HL-60/S4 (cell line): ENCODE data around the gene RBMY1B.
"Not testable (repeated sequence)": the region's sequence is repeated elsewhere in the genome, so short reads cannot be mapped to it uniquely, and the experiment has no call there.

Source experiments
- in situ Hi-C: fragments of 300-500 bp; cut with MboI; formaldehyde crosslinking; loops from 2 replicates; pipeline ENCODE4 v1.14.3; 2022; ENCODE audit warnings: low sequenced_read_pairs

The RBMY1B gene

GRCh38 chrY:21511038-21511437 lies at the start of gene RBMY1B:
Gene RBMY1B, plus strand, starts transcription at chrY:21511338. Its CDS starts 2,013 bp downstream, at chrY:21513351.
- in situ Hi-C loops = not testable (repeated sequence)

- in situ Hi-C loops = not testable (repeated sequence)
Observed at GRCh38 chrY:21462915-21463314, 48.2 kb upstream of the RBMY1B start.

GRCh38 chrY:21482967-21483366 lies 28.2 kb upstream of the RBMY1B start:
- in situ Hi-C loops = no loop called here

GRCh38 chrY:21534579-21534978 lies 23.4 kb downstream of the RBMY1B start, which contains the start of gene RBMY1A1:
Gene RBMY1A1, plus strand, starts transcription at chrY:21534879. Its CDS starts 2,013 bp downstream, at chrY:21536892.
- in situ Hi-C loops = not testable (repeated sequence)

- in situ Hi-C loops = not testable (repeated sequence)
Observed at GRCh38 chrY:21559316-21559984, 48.3 kb downstream of the RBMY1B start.
